GM12873 (cell line): ENCODE results near the gene PDE6H.

ENCODE experiments used
- CTCF ChIP-seq: IDR thresholded peaks from 2 replicates; pipeline ENCODE4 v1.5.1; 2012; ENCODE audit warnings: low read depth, mild to moderate bottlenecking, moderate library complexity, low read length, control low read depth; ENCODE audit not compliant: insufficient read depth; ENCODE audit errors: missing control alignments

Gene PDE6H

GRCh38 chr12:14970473-14970872 is 2.4 kb upstream of the PDE6H start:
- TF ChIP-seq CTCF, result no peak

- TF ChIP-seq CTCF, result no peak
Measured at GRCh38 chr12:14974633-14975032, 1.8 kb downstream of the PDE6H start.

- no peak for TF ChIP-seq CTCF
Measured at GRCh38 chr12:14975457-14975856, 2.6 kb downstream of the PDE6H start.

- TF ChIP-seq CTCF, result no peak
Measured at GRCh38 chr12:14976658-14977057, 3.8 kb downstream of the PDE6H start.

- no peak for TF ChIP-seq CTCF
Measured at GRCh38 chr12:14979468-14979867, 6.6 kb downstream of the PDE6H start.

GRCh38 chr12:14981049-14981448 is 8.2 kb downstream of the PDE6H start:
- TF ChIP-seq CTCF, result no peak

GRCh38 chr12:14982562-14982961 is 9.7 kb downstream of the PDE6H start:
- no peak for TF ChIP-seq CTCF
